HCT116 (cell line): ENCODE results near the gene AKAP13. TPM values are rescaled to one million over a fixed set of nuclear protein-coding genes. Genes with fewer than 3 reads are reported as not detected.

Source experiments
- ATAC-seq: fragments of 200-7000 bp; cut with Tn5 transposase; 2 replicates; pipeline ENCODE4 v1.9.1; 2020; ENCODE audit warnings: mild to moderate bottlenecking, moderate library complexity
- BruUV-seq: library from RNA; stranded (reverse); fragments of 400-500 nt; replicated peaks from 2 replicates; lab custom pipeline; 2021; lab: Mats Ljungman, UMichigan
- CTCF ChIA-PET: fragments of 300-600 bp; sonication (Branson Sonifier 250); formaldehyde crosslinking; loops from one replicate; lab custom pipeline; 2021; ENCODE audit warnings: antibody characterized with exemption; lab: Charles Lee
- POLR2A ChIA-PET: fragments of 300-600, 350-600 bp; sonication (Branson Sonifier 250); formaldehyde crosslinking; loops from one replicate; lab custom pipeline; 2021; ENCODE audit warnings: antibody characterized with exemption; lab: Charles Lee
- RAD21 ChIA-PET, 2 experiments: fragments of 300-600 bp; sonication (Branson Sonifier 250); formaldehyde crosslinking; loops; one replicate each; lab custom pipeline; 2023; ENCODE audit warnings: low total read pairs in 2 of 2; ENCODE audit not compliant: uncharacterized antibody in 2 of 2, unreplicated experiment in 2 of 2, low non-redundant PET in 1 of 2; lab: Charles Lee
- DNase-seq: peaks from one replicate; pipeline ENCODE4 v3.0.0-alpha.2; 2010; ENCODE audit warnings: low read depth, low spot score
- H2AFZ ChIP-seq: fragments of 200-600 bp; shearing (Covaris generic), sonication (generic); 2 replicates; pipeline ENCODE4 v1.6.1; 2017; ENCODE audit warnings: low read depth, mixed run types, mixed read lengths, antibody characterized with exemption, low read length; ENCODE audit not compliant: poor library complexity, severe bottlenecking
- H3K27ac ChIP-seq: 2 replicates; pipeline ENCODE4 v1.5.1; 2012; ENCODE audit warnings: low read depth, low read length
- H3K27me3 ChIP-seq: fragments of 200-600 bp; sonication (generic); 2 replicates; pipeline ENCODE4 v1.6.1; 2016; ENCODE audit warnings: mixed run types, low read length, mixed read lengths; ENCODE audit not compliant: insufficient read depth
- H3K36me3 ChIP-seq, 2 experiments: fragments of 200-500 bp in 1 of 2; fragments of 200-600 bp in 1 of 2; sonication (Bioruptor generic) in 1 of 2; sonication (generic) in 1 of 2; 2 replicates each; pipeline versions ENCODE4 v1.5.1 to v1.6.1; 2014 to 2016; ENCODE audit warnings: low read length in 2 of 2, inconsistent platforms in 1 of 2, mixed read lengths in 1 of 2, mixed run types in 1 of 2; ENCODE audit not compliant: insufficient read depth in 2 of 2, control insufficient read depth in 1 of 2
- H3K4me1 ChIP-seq, 2 experiments: fragments of 200-600 bp in 1 of 2; sonication (generic) in 1 of 2; 2 replicates each; pipeline versions ENCODE4 v1.5.1 to v1.6.1; 2012 to 2017; ENCODE audit warnings: low read length in 2 of 2, inconsistent platforms in 1 of 2, mild to moderate bottlenecking in 1 of 2, mixed read lengths in 1 of 2, mixed run types in 1 of 2, moderate library complexity in 1 of 2; ENCODE audit not compliant: insufficient read depth in 2 of 2, control insufficient read depth in 1 of 2
- H3K4me2 ChIP-seq: fragments of 200-600 bp; sonication (generic); 2 replicates; pipeline ENCODE4 v1.6.1; 2017; ENCODE audit warnings: mixed run types, low read length, mixed read lengths
- H3K4me3 ChIP-seq, 2 experiments: fragments of 200-600 bp in 1 of 2; sonication (generic) in 1 of 2; replicated peaks in 1 of 2; 2 replicates each; pipeline ENCODE4 v1.5.1; 2011 to 2016; ENCODE audit warnings: low read length in 2 of 2, control low read depth in 1 of 2, low read depth in 1 of 2, mild to moderate bottlenecking in 1 of 2, mixed read lengths in 1 of 2, mixed run types in 1 of 2
- H3K79me2 ChIP-seq: fragments of 200-600 bp; sonication (generic); 2 replicates; pipeline ENCODE4 v1.6.1; 2017; ENCODE audit warnings: mild to moderate bottlenecking, mixed run types, low read length, moderate library complexity, mixed read lengths; ENCODE audit not compliant: insufficient read depth
- H3K9ac ChIP-seq: fragments of 200-600 bp; sonication (generic); 2 replicates; pipeline ENCODE4 v1.6.1; 2016; ENCODE audit warnings: low read length, mixed read lengths
- H3K9me2 ChIP-seq: fragments of 200-600 bp; sonication (generic), shearing (Covaris generic); 2 replicates; pipeline ENCODE4 v1.6.1; 2017; ENCODE audit warnings: mixed run types, mild to moderate bottlenecking, moderate library complexity; ENCODE audit not compliant: insufficient read depth
- H3K9me3 ChIP-seq, 2 experiments: fragments of 200-500 bp in 1 of 2; fragments of 200-600 bp in 1 of 2; sonication (Bioruptor generic) in 1 of 2; sonication (generic) in 1 of 2; 2 replicates each; pipeline ENCODE4 v1.6.1; 2014 to 2017; ENCODE audit warnings: low read length in 2 of 2, mixed read lengths in 2 of 2, inconsistent platforms in 1 of 2, low read depth in 1 of 2, mild to moderate bottlenecking in 1 of 2, mixed run types in 1 of 2, moderate library complexity in 1 of 2; ENCODE audit not compliant: control insufficient read depth in 1 of 2, insufficient read depth in 1 of 2
- H4K20me1 ChIP-seq: fragments of 200-600 bp; sonication (generic), shearing (Covaris generic); 2 replicates; pipeline ENCODE4 v1.6.1; 2017; ENCODE audit warnings: mixed run types, mild to moderate bottlenecking, moderate library complexity; ENCODE audit not compliant: insufficient read depth
- CEBPB ChIP-seq: IDR thresholded peaks from 2 replicates; pipeline ENCODE4 v1.6.1; 2012; ENCODE audit warnings: low read depth
- EGR1 ChIP-seq: IDR thresholded peaks from 2 replicates; pipeline ENCODE4 v1.6.1; 2012; ENCODE audit warnings: low read depth
- ELF1 ChIP-seq: IDR thresholded peaks from 2 replicates; pipeline ENCODE4 v1.6.1; 2012; ENCODE audit warnings: low read depth, borderline replicate concordance
- EZH2 ChIP-seq: fragments of 200-600 bp; sonication (generic); IDR thresholded peaks from 2 replicates; pipeline ENCODE4 v1.6.1; 2017; ENCODE audit warnings: antibody characterized with exemption, mixed run types
- EZH2phosphoT487 ChIP-seq: fragments of 200-600 bp; IDR thresholded peaks from 2 replicates; pipeline ENCODE4 v1.6.1; 2018; ENCODE audit warnings: antibody characterized with exemption, borderline replicate concordance
- FOSL1 ChIP-seq: IDR thresholded peaks from 2 replicates; pipeline ENCODE4 v1.6.1; 2012; ENCODE audit warnings: low read depth
- JUND ChIP-seq: IDR thresholded peaks from 2 replicates; pipeline ENCODE4 v1.6.1; 2012
- POLR2A ChIP-seq: IDR thresholded peaks from 2 replicates; pipeline ENCODE4 v1.7.0; 2011; ENCODE audit warnings: borderline replicate concordance; ENCODE audit not compliant: insufficient read depth, insufficient read length; ENCODE audit errors: extremely low read depth
- POLR2AphosphoS5 ChIP-seq: IDR thresholded peaks from 2 replicates; pipeline ENCODE4 v1.6.1; 2011; ENCODE audit warnings: mild to moderate bottlenecking, low read depth, low read length, moderate library complexity
- RAD21 ChIP-seq: IDR thresholded peaks from 2 replicates; pipeline ENCODE4 v1.6.1; 2012; ENCODE audit warnings: low read depth, mild to moderate bottlenecking
- SIN3A ChIP-seq: IDR thresholded peaks from 2 replicates; pipeline ENCODE4 v1.6.1; 2012; ENCODE audit warnings: low read depth
- YY1 ChIP-seq: IDR thresholded peaks from 2 replicates; pipeline ENCODE4 v1.6.1; 2011; ENCODE audit warnings: low read length, low read depth, moderate library complexity, mild to moderate bottlenecking; ENCODE audit not compliant: insufficient replicate concordance; ENCODE audit errors: extremely low read depth
- ZFX ChIP-seq: fragments of 450-650 bp; IDR thresholded peaks from 2 replicates; pipeline ENCODE4 v1.6.1; 2017
- ZNF274 ChIP-seq: fragments of 200-500 bp; sonication (Bioruptor generic); IDR thresholded peaks from 2 replicates; pipeline ENCODE4 v1.6.1; 2014; ENCODE audit warnings: mild to moderate bottlenecking, low read depth, low read length, inconsistent platforms
- intact Hi-C: fragments of 100-400 bp; cut with micrococcal nuclease; formaldehyde crosslinking; loops from 2 replicates; pipeline ENCODE4 v1.10.0; 2022
- total RNA-seq: library from RNA; stranded (reverse); gene quantifications from one replicate; pipeline ENCODE4 v1.2.1, GENCODE V29; 2021; ENCODE audit not compliant: unreplicated experiment
- TF ChIP-seq, protein P1 (sequence below), 3 experiments: fragments of 200-600 bp in 1 of 3; sonication (generic) in 1 of 3; IDR thresholded peaks in 2 of 3; conservative IDR thresholded peaks in 1 of 3; 2 replicates each; pipeline ENCODE4 v1.5.1; 2012 to 2017; ENCODE audit warnings: low read depth in 2 of 3, low read length in 2 of 3, antibody characterized with exemption in 1 of 3, borderline replicate concordance in 1 of 3, control low read depth in 1 of 3, mild to moderate bottlenecking in 1 of 3, mixed read lengths in 1 of 3, mixed run types in 1 of 3, moderate library complexity in 1 of 3; ENCODE audit not compliant: insufficient read depth in 1 of 3
- TF ChIP-seq, protein P2 (sequence below): IDR thresholded peaks from 2 replicates; pipeline ENCODE4 v1.6.1; 2012
- TF ChIP-seq, protein P3 (sequence below): IDR thresholded peaks from 2 replicates; pipeline ENCODE4 v1.6.1; 2011; ENCODE audit warnings: mild to moderate bottlenecking, low read length, moderate library complexity; ENCODE audit not compliant: insufficient replicate concordance; ENCODE audit errors: extremely low read depth

The AKAP13 gene
- total RNA-seq, 1 experiment from 2014 or later = 43.1 TPM

DNA sequence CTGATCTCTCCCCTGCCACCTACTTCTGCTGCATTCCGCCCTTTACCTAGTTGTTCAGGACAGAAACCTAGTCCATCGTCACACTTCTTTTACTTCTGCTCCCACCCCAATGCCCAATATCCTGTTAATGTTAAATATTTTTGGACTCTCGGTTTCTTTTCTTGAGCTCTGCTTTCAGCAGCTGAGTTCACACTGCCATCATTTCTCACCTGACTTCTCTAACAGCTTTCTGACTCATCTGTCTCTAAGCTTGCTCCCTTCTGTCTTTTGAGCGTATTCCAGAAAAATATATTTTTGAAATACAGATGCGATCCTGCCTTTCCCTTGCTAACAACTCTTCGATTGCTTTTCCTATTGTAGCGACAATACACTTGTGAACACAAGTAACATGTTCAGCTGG is 231.0 kb downstream of the AKAP13 start:
- H2AFZ ChIP-seq = no peak overlapping the region
- no peaks in the 10 kb centered on the region for H3K9me3 ChIP-seq
- RAD21 ChIA-PET = no interaction called here
- no peak overlapping the region for H3K9ac ChIP-seq
- DNase-seq = no peak
- H3K79me2 ChIP-seq = no peaks in the 10 kb centered on the region
- H3K27ac ChIP-seq = no peak overlapping the region
- H3K27me3 ChIP-seq = no peaks in the 10 kb centered on the region
- H4K20me1 ChIP-seq = no peaks in the 10 kb centered on the region
- H3K36me3 ChIP-seq = no peaks in the 10 kb centered on the region
- H3K4me1 ChIP-seq = peaks cover 0 to 25% of the 10 kb centered on the region in 2 experiments; a peak in 1 of 4 replicates
- no TSS peak for BruUV-seq
- no peak overlapping the region for H3K4me2 ChIP-seq
- no peaks in the 10 kb centered on the region for H3K9me2 ChIP-seq
- ATAC-seq = no peak
- CTCF ChIA-PET = no interaction called here
- no peak overlapping the region for H3K4me3 ChIP-seq
- TF ChIP-seq POLR2AphosphoS5 (no peak), EZH2phosphoT487 (no peak), ZNF274 (no peak), EGR1 (no peak), SIN3A (no peak), RAD21 (no peak), ZFX (no peak), CEBPB (no peak), EZH2 (no peak), POLR2A (no peak), FOSL1 (no peak), YY1 (no peak), ELF1 (no peak), JUND (no peak)
- TF ChIP-seq, protein P1, sequence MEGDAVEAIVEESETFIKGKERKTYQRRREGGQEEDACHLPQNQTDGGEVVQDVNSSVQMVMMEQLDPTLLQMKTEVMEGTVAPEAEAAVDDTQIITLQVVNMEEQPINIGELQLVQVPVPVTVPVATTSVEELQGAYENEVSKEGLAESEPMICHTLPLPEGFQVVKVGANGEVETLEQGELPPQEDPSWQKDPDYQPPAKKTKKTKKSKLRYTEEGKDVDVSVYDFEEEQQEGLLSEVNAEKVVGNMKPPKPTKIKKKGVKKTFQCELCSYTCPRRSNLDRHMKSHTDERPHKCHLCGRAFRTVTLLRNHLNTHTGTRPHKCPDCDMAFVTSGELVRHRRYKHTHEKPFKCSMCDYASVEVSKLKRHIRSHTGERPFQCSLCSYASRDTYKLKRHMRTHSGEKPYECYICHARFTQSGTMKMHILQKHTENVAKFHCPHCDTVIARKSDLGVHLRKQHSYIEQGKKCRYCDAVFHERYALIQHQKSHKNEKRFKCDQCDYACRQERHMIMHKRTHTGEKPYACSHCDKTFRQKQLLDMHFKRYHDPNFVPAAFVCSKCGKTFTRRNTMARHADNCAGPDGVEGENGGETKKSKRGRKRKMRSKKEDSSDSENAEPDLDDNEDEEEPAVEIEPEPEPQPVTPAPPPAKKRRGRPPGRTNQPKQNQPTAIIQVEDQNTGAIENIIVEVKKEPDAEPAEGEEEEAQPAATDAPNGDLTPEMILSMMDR (IDR thresholded peaks at IDR 0.05 in 2 of 3, conservative IDR thresholded peaks at IDR 0.05 in 1 of 3; ENCODE audit: borderline replicate concordance in 1 of 3, insufficient read depth in 1 of 3, low read depth in 2 of 3, low read length in 2 of 3) = no peak
- TF ChIP-seq, protein P2, sequence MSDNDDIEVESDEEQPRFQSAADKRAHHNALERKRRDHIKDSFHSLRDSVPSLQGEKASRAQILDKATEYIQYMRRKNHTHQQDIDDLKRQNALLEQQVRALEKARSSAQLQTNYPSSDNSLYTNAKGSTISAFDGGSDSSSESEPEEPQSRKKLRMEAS = no peak
- TF ChIP-seq, protein P3, sequence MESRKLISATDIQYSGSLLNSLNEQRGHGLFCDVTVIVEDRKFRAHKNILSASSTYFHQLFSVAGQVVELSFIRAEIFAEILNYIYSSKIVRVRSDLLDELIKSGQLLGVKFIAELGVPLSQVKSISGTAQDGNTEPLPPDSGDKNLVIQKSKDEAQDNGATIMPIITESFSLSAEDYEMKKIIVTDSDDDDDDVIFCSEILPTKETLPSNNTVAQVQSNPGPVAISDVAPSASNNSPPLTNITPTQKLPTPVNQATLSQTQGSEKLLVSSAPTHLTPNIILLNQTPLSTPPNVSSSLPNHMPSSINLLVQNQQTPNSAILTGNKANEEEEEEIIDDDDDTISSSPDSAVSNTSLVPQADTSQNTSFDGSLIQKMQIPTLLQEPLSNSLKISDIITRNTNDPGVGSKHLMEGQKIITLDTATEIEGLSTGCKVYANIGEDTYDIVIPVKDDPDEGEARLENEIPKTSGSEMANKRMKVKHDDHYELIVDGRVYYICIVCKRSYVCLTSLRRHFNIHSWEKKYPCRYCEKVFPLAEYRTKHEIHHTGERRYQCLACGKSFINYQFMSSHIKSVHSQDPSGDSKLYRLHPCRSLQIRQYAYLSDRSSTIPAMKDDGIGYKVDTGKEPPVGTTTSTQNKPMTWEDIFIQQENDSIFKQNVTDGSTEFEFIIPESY = no peak
- intact Hi-C loops = loop anchor here (10.0 kb wide), 1 partner anchor 323 kb away; no protein-coding TSS in a partner anchor
- POLR2A ChIA-PET = no interaction called here
